8988T (cell line): ENCODE measurements around the gene PDE1C.

Experiments used
- DNase-seq: peaks from one replicate; pipeline ENCODE4 v3.0.0; 2011

PDE1C gene

GRCh38 chr7:32074787-32075585 lies 4.8 kb upstream of the PDE1C start:
- no peak for DNase-seq

DNA sequence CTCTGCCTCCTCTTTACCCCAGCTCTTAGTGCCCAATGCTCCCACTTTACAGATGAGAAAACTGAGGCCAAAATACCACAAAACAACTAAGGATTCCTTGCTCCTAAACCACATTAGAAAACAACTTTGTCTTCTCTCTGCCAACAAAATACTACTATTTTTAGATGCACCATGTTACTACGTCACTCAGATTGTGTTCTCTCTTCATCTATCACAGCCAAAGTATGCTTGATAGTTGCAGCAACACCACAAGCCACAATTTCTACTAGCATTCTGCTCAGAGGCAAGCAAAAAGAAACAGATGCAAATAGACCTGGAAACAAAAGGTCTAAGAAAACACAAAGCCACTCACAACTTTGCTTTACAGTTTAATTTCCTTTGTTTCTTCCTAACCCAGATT lies 3.3 kb upstream of the PDE1C start:
- DNase-seq = no peak

DNA sequence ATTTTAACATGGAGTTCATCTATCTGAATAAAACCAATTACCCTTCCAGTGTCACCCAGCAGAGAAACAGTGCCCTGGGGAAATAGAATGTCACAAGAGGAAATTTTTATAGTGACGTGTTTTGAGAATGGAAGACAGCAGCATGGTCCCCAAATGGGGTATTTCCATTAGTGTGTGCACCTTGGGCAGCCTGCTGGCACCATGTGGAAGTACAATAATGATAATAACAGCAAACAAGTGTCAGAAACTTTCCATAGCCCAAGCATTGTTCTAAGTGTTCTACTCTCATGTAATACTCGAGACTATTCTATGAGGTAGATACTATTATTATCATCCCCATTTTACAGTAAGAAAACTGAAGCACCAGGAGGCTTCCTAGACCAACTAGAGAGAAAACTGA lies 2.2 kb upstream of the PDE1C start:
- no peak for DNase-seq

DNA sequence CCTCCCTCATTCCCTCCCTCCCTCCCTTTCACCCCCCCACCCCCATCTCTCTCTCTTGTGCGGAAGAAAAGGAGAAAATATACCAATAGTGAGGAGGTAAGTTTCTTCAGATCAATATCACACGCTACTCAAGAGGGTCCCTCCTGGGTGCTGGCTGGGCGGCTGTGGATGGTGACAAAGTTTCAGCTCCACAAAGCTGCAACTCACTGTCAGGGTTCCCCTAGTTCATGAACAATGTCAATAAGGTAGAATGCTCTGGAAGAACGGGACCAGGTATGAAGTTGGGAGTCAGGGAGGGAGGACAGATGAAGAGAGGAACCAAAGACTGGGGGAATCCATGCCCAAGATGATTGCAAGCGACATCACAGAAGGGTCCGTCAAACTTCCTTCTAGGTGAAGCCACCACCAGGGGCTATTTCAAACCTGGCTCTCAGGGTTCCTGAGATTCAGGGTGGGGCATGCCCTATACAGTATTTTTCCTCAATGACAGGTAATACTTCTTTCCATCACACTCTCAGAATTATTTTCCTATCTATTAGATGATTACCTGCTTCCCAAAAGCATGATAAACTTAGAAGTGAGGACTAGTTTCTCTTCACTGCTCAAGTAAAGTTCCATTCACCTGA lies 1.4 kb upstream of the PDE1C start:
- no peak for DNase-seq

DNA sequence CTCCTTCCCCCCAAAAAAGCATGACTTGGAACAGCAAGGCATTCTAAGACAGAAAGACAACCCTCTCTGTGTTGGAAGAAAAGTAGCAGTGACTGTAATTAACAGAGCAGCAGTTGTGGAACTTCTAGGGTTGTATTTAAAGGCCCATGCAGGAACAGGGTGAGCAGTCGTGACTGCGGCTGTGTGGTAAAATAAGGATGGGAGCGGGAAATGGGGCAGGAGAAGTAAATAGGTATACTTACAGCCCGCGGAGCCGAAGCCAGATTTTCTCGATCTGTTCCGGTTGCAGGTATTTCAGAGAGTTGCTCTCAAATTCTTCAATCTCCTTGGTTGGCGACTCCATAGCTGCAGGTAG lies 179 bp downstream of the PDE1C start:
- no peak for DNase-seq

DNA sequence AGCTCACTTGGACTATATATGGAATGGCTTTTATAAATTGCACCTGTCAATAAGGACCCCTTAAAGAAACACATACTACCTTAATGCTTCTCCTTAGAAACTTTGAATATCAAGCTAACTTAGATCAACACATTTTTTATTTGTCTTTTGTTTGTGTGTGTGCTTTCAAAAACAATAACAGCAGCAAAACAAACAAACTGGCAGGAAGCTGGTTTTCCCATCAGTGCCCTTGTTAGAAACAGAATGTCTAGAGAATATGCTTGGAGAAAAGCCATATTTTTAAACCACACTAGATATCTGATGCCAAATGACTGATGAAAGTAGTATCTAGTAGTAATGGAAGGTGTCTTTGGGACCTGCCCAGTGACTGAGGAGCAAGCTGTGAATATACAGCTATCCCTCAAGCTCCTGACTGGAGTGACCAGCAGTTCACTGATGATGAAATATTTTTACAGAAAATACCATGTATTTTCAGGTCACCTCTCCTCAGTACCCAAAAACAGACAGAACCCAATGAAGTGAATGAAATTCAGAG lies 1.0 kb downstream of the PDE1C start:
- no peak for DNase-seq

GRCh38 chr7:32068411-32069101 lies 1.7 kb downstream of the PDE1C start:
- DNase-seq = no peak

DNA sequence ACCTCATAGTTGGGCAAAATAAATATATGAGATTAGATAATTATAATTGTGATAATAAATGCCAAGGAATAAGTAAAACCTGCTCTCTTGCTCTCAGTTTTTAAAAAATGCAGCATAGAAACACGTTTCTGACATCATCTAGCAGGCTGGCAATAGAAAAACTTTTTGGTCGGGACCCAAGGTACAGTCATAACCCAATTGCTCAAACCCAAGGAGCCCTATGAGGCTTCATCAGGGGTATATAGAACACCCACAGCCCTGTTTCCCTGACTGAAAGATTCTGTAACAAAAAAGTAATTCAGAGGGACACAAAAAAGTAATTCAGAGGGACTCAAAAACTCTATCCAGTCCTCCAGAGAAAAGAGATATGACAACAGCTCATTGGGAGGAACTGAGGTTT lies 3.8 kb downstream of the PDE1C start:
- DNase-seq = no peak

DNA sequence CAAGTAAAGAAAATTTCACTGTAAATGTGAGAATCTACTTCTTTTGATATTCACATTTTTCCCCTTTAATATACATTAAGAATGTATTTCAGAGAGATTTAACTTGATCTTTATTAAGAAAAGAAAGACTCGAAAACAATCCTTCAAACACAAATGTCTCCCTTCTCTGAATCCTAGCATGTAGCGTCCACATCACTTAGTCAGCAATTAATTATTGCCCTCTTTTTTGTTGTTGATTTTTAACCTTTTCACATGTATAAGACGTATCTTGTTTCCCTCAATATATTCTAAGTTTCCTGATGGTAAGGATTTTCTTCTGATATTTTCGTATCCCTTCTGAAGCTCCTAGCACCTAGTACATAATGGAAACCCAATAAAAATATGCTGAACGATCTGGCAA lies 6.6 kb downstream of the PDE1C start:
- DNase-seq = no peak

DNA sequence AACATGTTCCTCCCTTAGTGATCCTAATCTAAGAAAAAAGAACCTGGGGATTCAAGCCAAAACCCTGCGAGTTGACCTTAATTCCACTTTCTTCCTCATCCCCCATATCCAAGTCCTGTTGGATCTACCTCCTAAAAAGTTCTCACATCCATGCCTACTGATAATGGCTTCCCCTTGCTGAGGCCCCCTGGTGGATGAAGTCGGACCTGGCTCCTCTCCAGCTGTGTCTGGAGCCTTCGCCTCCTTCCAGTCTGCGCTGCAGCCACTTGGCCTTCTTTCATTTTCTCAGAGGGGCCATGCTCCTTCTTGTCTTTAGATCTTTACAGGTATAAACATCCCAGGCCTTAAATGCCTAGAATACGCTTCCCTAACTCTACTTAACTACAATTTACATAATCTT lies 8.1 kb downstream of the PDE1C start:
- DNase-seq = no peak

DNA sequence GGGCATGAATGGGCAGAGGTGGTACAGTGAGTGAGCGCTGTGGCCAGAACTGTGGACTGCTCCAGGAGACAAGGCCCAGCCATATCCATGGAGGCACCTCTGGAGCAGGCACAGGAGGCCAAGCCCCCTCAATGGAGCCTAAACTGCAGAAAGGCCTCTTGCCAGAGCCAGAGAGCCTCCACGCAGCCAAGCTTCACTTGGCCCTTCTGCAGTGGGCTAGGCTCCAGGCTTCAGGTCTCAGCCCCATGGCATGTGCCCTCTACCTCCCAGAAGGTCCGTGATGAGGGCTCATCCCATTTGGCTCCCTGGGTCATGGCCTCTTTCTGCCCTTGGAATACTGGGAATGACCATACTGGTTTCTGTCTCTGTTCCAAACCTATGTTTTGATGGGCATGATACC lies 8.9 kb downstream of the PDE1C start:
- DNase-seq = no peak

- DNase-seq = no peak
Observed at GRCh38 chr7:32059289-32060011, 10.8 kb downstream of the PDE1C start.

DNA sequence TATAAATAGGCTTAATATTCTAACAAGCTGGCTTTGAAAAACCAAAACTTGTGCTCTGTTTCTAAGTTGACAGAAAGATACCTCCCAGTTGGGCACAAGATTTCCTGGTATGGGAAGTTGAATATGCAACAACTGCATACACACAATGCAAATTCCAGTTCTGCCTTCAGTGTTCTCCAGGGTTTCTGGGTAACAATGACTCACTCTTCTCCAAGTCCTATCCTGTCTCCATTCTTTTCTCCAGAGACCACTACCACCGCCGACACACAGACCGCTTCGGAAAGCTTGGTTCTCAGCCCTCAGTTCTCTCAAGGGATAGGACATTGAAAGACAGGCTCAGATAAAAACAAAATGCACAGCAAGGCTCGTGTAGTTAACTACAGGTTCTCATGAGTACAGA lies 12.2 kb downstream of the PDE1C start:
- DNase-seq = no peak

- no peak for DNase-seq
Observed at GRCh38 chr7:32056767-32057166, 13.4 kb downstream of the PDE1C start.

- no peak for DNase-seq
Observed at GRCh38 chr7:32053204-32053603, 17.0 kb downstream of the PDE1C start.

GRCh38 chr7:32051128-32051527 lies 19.1 kb downstream of the PDE1C start:
- DNase-seq = no peak

GRCh38 chr7:32049599-32049998 lies 20.6 kb downstream of the PDE1C start:
- no peak for DNase-seq

DNA sequence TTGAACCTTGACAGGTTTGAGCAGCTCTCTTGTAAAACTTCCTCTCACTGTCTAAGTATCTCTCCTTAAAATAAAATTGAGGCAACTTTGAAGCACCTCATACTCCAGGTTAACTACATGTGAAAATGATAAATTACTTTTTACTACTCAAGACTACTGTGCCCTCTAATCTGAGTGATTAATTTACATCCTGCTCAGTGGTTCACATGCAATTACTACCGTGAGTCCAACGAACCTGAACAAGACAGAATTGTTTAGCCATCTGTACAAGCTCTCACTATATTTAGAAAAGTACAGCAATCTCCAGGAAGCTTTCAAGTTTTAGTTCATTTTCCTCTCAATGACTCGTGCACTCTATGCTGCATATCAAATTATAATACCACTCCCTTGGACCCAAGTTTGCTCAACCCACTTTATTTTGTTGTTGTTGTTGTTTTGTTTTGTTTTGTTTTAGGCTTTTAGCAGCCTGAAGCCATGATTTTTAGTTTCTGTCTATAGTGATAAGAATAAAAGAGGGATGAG lies 21.2 kb downstream of the PDE1C start:
- DNase-seq = no peak

GRCh38 chr7:32047801-32048200 lies 22.4 kb downstream of the PDE1C start:
- no peak for DNase-seq

GRCh38 chr7:32047075-32047474 lies 23.1 kb downstream of the PDE1C start:
- DNase-seq = no peak

GRCh38 chr7:32045228-32045627 lies 25.0 kb downstream of the PDE1C start:
- DNase-seq = no peak

GRCh38 chr7:32044739-32045138 lies 25.5 kb downstream of the PDE1C start:
- DNase-seq = no peak

DNA sequence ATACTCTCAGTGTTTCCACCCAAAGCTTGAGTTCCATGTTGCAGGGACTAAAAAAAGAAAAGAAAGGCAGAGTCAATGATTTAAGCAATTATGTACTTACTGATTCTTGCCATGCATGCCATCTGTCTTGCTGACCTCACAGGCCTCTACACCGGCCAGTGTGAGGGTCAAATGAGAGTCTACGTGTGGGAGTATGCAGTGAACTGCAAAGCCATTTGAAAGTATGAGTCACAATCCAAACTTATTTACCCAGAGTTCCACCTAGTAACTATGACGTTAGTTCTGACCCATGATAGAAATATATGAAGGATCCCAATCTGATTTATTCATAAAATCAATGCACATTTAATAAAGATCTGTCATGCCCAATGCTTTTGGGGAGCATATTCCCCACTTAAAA lies 26.5 kb downstream of the PDE1C start:
- DNase-seq = no peak
